ES-I3 (cell line): ENCODE data around the gene PIP4P1.
"Not testable (repeated sequence)": the region's sequence is repeated elsewhere in the genome, so short reads cannot be mapped to it uniquely, and the experiment has no call there.

Experiments used
- H3K36me3 ChIP-seq: 2 replicates; pipeline ENCODE4 v1.6.1; 2013; ENCODE audit warnings: mild to moderate bottlenecking, low read length, control low read depth, moderate library complexity; ENCODE audit not compliant: insufficient read depth
- H3K4me1 ChIP-seq: 2 replicates; pipeline ENCODE4 v1.6.1; 2013; ENCODE audit warnings: mild to moderate bottlenecking, control low read depth, low read length; ENCODE audit not compliant: insufficient read depth
- H3K9ac ChIP-seq: 2 replicates; pipeline ENCODE4 v1.6.1; 2013; ENCODE audit warnings: low read depth, mild to moderate bottlenecking, low read length, moderate library complexity
- H3K9me3 ChIP-seq: 2 replicates; pipeline ENCODE4 v1.6.1; 2013; ENCODE audit warnings: mild to moderate bottlenecking, low read length, moderate library complexity; ENCODE audit not compliant: control insufficient read depth, insufficient read depth

PIP4P1 gene

DNA sequence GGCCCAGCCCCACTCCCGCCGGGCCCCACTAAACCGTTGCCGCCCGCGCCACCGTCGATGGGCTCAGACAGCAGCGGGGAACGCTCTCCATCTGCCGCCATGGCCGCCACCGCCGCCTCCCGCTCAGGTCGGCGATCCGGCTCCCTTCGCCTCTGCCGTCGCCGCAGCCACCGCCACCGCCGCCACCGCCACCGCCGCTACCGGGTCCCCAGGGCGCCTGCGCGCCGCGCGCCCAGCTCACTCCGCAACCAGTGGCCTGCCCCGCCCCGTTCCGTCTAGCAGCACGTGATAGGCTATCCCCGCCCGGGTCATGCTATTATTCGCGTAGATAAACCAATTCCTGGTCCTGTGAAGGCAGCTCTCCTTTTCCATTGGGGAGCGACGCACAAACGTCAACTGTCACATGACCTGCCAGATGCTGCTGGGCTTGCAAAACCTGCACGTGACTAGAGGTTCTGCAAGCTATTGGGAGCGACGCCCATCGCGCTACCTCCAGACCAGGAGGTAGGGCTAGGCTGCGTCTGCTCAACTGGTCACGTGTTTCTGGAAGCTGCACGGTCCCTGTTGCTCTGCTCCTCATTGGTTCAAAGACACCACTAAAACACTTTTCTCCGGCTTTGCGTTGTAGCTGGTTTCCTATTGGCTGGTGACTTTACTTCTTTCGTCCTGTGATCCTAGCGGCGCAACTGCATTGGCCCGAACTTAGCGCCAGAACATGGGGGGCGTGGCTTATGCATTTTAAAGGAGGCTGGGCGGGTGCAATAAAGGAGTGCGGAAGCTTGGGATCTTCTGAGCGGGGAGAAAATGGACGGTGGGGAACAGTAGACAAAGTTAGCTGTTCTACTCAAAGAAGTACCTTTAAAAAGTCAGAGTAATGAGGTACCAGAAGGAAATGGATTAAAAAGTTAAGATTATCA lies at the start of gene PIP4P1:
Gene PIP4P1 (minus strand): TSS at position 210 of the 917 bp plus-strand sequence. CDS start 109 bp downstream, at position 101.
- Histone ChIP-seq H3K4me1 (peaks cover 10% of the 10 kb centered on the region), H3K9me3 (no peaks in the 10 kb centered on the region), H3K9ac (peak within 1 kb of the TSS; percentile 61), H3K36me3 (peaks cover 19% of the 10 kb centered on the region)

DNA sequence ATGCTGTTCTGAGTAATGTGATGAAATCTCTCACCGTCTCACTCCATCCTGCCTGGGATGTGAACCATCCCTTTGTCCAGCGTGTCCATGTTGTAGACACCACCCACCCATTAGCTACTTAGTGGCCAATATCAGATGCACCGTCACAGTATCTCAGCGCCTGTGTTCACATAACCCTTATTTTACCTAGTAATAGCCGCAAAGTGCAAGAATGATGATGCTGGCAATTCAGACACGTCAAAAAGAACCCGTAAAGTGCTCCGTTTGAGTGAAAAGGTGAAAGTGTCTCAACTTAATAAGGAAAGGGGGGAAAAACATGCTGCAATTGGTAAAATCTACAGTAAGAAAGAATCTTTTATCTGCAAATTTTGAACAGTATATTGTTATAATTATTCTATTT lies 47.1 kb upstream of the PIP4P1 start:
- H3K36me3 ChIP-seq: no peaks in the 10 kb centered on the region
- no peak overlapping the region for H3K9ac ChIP-seq
- H3K9me3 ChIP-seq: no peaks in the 10 kb centered on the region
- peaks cover 10% of the 10 kb centered on the region; the same call in 1 of the 2 replicates for H3K4me1 ChIP-seq

DNA sequence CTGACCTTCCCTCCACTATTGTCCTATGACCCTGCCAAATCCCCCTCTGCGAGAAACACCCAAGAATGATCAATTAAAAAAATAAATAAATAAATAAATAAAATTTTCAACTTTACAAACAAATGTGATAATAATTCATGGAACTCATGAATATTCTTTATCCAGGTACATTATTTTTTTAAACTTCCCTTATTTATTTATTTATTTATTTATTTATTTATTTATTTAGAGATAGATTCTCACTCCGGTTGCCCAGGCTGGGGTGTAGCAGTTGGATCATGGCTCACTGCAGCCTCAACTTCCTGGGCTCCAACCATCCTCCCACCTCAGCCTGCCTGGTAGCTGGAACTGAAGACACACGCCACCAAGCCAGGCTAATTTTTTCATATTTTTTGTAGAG lies 46.3 kb upstream of the PIP4P1 start:
- H3K9ac ChIP-seq: not testable (repeated sequence)

DNA sequence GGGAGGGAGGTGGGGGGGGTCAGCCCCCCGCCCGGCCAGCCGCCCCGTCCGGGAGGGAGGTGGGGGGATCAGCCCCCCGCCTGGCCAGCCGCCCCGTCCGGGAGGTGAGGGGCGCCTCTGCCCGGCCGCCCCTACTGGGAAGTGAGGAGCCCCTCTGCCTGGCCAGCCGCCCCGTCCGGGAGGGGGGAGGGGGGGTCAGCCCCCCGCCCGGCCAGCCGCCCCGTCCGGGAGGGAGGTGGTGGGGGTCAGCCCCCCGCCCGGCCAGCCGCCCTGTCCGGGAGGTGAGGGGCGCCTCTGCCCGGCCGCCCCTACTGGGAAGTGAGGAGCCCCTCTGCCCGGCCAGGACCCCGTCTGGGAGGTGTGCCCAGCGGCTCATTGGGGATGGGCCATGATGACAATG lies 45.5 kb upstream of the PIP4P1 start:
- H3K9me3 ChIP-seq, H3K9ac ChIP-seq, H3K4me1 ChIP-seq, H3K36me3 ChIP-seq: not testable (repeated sequence)

More for the DNA sequence above, 46.3 kb upstream of the PIP4P1 start:
- not testable (repeated sequence) for H3K4me1 ChIP-seq, H3K9me3 ChIP-seq, H3K36me3 ChIP-seq

DNA sequence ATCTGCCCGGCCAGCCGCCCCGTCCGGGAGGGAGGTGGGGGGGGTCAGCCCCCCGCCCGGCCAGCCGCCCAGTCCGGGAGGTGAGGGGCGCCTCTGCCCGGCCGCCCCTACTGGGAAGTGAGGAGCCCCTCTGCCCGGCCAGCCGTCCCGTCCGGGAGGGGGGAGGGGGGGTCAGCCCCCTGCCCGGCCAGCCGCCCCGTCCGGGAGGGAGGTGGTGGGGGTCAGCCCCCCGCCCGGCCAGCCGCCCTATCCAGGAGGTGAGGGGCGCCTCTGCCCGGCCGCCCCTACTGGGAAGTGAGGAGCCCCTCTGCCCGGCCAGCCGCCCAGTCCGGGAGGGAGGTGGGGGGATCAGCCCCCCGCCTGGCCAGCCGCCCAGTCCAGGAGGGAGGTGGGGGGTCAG lies 45.0 kb upstream of the PIP4P1 start:
- H3K9ac ChIP-seq, H3K4me1 ChIP-seq, H3K9me3 ChIP-seq, H3K36me3 ChIP-seq: not testable (repeated sequence)

DNA sequence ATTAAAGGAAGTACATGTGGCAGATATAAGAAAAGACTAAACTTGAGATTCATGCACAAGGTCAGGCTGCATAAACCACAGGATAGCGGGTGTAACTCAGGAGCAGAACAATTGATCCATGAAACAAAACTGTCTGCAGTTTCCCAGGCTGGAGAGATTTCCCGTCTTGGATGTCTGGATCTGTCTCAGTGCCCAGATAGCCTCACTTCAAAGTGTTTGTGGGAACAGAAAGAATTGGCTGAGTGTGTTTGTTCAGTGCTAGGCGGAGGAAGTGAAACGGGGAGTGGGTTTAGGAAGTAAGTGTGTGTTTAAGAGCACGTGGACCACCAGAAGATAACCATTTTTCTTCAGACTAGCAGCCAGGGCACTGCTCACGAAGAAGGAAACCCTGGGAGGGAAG lies 42.7 kb upstream of the PIP4P1 start:
- H3K9me3 ChIP-seq: no peaks in the 10 kb centered on the region
- H3K9ac ChIP-seq: no peak overlapping the region

DNA sequence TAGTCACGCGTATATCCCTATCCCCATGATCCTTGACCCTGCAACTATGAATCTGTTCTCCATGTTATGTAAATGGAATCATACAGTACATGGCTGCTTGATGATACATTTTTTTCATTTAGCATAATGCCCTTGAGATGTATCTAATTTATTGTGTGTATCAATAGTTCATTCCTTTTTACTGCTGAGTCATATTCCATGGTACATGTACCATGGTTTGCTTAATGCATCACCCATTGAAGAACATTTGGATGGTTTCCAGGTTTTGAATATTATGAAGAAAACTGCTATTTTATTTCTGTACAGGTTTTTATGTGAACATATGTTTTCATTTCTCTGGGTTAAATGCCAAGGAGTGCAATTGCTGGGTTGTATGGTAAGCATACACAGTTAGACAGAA lies 40.1 kb upstream of the PIP4P1 start:
- Histone ChIP-seq H3K9ac (no peak overlapping the region), H3K36me3 (no peaks in the 10 kb centered on the region), H3K9me3 (no peaks in the 10 kb centered on the region), H3K4me1 (peaks cover 17% of the 10 kb centered on the region)

More for the DNA sequence above, 42.7 kb upstream of the PIP4P1 start:
- no peaks in the 10 kb centered on the region for H3K36me3 ChIP-seq
- peaks cover 12% of the 10 kb centered on the region for H3K4me1 ChIP-seq

DNA sequence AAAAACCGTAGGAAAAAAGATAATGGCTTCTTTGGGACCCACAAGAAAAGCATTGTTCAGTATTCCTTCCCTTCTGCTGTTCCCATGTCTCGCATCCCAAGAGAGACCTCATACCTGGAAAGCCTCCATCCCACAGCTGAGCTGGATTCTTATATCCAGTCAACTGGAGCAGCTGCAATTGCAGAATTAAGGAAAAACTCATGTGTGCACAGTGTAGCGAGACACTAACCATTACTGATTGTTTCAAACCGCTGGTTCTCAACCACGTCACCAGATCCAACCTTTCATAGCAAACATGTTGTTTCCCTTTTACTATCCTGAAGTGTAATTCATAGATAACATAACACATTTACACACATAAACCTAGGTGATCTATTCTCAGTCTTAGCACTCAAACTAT lies 38.6 kb upstream of the PIP4P1 start:
- H3K9ac ChIP-seq: no peak overlapping the region
- no peaks in the 10 kb centered on the region for H3K9me3 ChIP-seq
- H3K4me1 ChIP-seq: peaks cover 17% of the 10 kb centered on the region
- no peaks in the 10 kb centered on the region for H3K36me3 ChIP-seq

DNA sequence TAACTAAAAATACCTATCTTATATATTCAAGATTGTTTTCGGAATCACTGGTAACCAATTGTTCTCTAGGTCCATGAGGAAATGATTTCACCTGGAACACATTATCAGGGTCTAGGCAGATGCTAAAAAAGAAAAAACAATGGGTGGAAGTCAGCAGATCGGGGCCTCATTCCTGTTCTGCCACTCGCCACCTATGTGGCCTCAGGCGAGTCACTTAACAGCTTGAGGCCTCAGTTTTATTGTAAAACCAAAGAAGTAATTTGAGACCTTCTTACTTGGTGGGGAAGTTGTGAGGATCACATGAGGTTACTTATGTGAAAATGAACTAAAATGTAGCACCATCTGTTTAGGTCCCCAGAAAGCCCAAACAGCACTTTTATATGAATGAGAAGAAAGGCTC lies 37.9 kb upstream of the PIP4P1 start:
- peaks cover 17% of the 10 kb centered on the region for H3K4me1 ChIP-seq
- no peak overlapping the region for H3K9ac ChIP-seq

DNA sequence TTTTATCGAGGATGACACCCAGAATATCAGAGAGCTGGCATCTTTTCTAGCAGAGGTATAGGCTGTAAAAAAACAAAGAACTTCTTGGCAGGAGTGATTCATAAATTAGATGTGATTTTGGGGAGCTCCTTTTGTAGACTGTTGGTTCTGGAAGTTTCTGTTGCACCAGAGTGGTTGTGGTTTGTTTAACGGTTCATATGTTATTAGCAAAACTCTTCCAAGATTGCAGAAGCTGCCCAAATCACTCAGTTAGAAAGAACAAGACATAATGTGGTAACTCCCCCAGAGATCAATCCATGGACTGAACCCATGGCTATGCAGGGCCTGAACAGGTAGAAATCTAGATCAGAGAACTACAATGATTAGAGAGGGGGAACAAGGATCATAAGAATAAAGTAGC lies 37.4 kb upstream of the PIP4P1 start:
- H3K9ac ChIP-seq: no peak overlapping the region
- no peaks in the 10 kb centered on the region for H3K36me3 ChIP-seq
- H3K9me3 ChIP-seq: no peaks in the 10 kb centered on the region
- peaks cover 17% of the 10 kb centered on the region for H3K4me1 ChIP-seq

More for the DNA sequence above, 37.9 kb upstream of the PIP4P1 start:
- Histone ChIP-seq H3K9me3 (no peaks in the 10 kb centered on the region), H3K36me3 (no peaks in the 10 kb centered on the region)

DNA sequence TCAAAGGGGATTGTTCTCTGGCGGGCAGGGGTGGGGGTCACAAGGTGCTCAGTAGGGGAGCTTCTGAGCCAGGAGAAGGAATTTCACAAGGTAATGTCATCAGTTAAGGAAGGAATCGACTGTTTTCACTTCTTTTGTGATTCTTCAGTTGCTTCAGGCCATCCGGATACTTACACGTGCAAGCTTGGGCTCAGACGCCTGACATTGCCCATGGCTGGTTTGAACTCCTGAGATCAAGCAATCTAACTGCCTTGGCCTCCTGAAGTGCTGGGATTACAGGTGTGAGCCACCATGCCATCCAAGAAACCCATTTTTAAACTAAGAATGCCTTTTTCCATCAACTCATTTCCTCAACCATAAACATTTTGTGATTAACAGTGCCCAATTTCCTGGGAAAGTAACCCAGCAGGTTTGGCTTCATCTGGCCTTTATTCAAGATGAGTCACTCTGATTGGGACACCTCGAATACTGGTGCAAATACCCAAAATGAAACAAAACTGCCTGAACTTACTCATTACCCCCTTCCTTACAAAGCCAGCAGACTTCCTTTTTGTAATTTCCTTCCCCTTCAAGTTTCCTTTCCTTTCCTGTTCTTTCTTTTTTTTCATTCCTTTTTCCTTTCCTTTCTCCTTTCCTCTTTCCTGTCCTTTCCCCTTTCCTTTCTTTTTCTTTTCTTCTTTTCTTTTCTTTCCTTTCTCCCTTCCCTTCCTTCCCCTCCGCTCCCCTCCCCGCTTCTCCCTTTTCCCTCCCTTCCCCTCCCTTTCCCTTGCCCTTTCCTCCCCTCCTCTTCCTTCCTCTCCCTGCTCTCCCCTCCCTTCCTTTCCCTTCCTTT lies 33.9 kb upstream of the PIP4P1 start:
- no peak overlapping the region; the same call in 1 of the 2 replicates for H3K9ac ChIP-seq
- no peaks in the 10 kb centered on the region for H3K36me3 ChIP-seq
- H3K9me3 ChIP-seq: no peaks in the 10 kb centered on the region
- H3K4me1 ChIP-seq: peaks cover 23% of the 10 kb centered on the region

DNA sequence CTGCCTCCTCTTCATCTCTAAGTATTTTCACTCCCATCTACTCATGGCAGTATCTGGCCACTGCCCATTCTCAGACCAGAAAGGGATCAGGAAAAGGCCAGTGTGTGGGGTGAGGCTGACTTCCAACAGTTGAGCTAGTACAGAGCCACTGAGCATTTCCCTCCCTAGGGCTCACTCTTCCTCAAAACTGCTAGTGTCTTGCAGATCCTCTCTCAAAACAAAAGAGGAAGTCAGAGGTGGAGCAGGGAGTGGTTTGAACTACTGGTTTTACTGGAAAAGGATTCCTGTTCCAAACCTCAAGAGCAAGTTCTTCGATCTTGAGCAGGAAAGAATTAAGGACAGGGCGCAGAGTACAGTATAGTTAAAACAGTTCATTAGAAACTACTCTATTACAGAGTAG lies 32.4 kb upstream of the PIP4P1 start:
- Histone ChIP-seq H3K9me3 (no peaks in the 10 kb centered on the region), H3K4me1 (peaks cover 21% of the 10 kb centered on the region), H3K9ac (no peak overlapping the region), H3K36me3 (no peaks in the 10 kb centered on the region)

DNA sequence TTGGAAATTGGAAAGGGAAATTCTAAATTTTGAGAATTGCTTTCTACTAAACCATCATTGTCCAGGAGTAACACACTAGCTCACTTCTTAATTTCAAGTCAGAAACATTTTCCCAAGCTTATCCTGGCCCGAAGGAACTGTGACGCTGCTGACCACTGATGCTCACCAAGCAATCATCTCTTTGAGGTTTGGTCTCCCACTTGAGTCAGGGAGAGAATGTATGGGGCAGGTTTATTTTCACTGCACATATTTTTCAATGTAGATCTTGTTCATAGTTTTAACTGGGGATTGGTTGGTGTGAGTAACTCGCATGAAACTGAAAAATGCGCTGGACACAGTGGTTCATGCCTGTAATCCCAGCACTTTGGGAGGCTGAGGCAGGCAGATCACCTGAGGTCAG lies 31.3 kb upstream of the PIP4P1 start:
- no peak overlapping the region for H3K9ac ChIP-seq
- H3K4me1 ChIP-seq: peaks cover 24% of the 10 kb centered on the region
- no peaks in the 10 kb centered on the region for H3K36me3 ChIP-seq
- H3K9me3 ChIP-seq: no peaks in the 10 kb centered on the region

DNA sequence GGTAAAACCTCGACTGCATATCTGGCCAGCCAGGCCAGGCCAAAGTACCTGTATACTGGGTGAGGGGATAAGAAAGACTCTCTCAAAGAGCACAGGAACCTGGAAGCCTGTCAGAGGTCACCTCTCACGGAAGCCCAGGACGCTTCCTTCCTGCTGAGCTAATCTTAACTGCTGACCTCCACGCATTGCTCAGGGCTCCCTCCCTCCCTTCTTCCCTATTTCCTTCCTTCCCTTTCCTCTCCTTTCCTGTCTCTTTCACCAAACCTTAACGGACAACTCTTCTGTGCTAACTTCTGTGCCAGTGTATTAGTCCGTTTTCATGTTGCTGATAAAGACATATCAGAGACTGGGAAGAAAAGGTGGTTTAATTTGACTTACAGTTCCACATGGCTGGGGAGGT lies 29.3 kb upstream of the PIP4P1 start:
- peaks cover 34% of the 10 kb centered on the region for H3K4me1 ChIP-seq
- H3K9ac ChIP-seq: no peak overlapping the region
- no peaks in the 10 kb centered on the region for H3K9me3 ChIP-seq
- H3K36me3 ChIP-seq: no peaks in the 10 kb centered on the region
